ENCODE measurements around the gene EIF4A3.

- TF ChIP-seq POLR2A (IDR thresholded peaks at IDR 0.05; ENCODE audit: low read depth, low read length) (no peak), TAF1 (IDR thresholded peaks at IDR 0.05; ENCODE audit: low read depth, low read length) (no peak), PAX5 (IDR thresholded peaks at IDR 0.05; ENCODE audit: insufficient read depth, low read length, severe bottlenecking) (no peak), POLR2AphosphoS5 (IDR thresholded peaks at IDR 0.05; ENCODE audit: low read depth, low read length) (no peak)
These were observed 40.6 kb upstream of the EIF4A3 start for GRCh38 chr17:80187515-80187941.
